Mucosa of descending colon (tissue), 3 donors: Measurements from ENCODE around the gene DCLK1. TPM values are rescaled to one million over a fixed set of nuclear protein-coding genes. Genes with fewer than 3 reads are reported as not detected.

ENCODE experiments used
- ATAC-seq: fragments of 200-7000 bp; cut with Tn5 transposase; one replicate; pipeline ENCODE4 v1.9.1; 2020; ENCODE audit warnings: mild to moderate bottlenecking, moderate library complexity
- DNase-seq, 3 donors: peaks; one replicate each; pipeline ENCODE4 v3.0.0-alpha.2; 2020
- H3K36me3 ChIP-seq: fragments of 200-600 bp; one replicate; pipeline ENCODE4 v1.8.0; 2021; ENCODE audit warnings: low read depth, mild to moderate bottlenecking
- H3K4me1 ChIP-seq: fragments of 200-600 bp; one replicate; pipeline ENCODE4 v1.8.0; 2021; ENCODE audit warnings: low read depth, mild to moderate bottlenecking
- H3K4me3 ChIP-seq: fragments of 200-600 bp; one replicate; pipeline ENCODE4 v1.8.0; 2021; ENCODE audit warnings: mild to moderate bottlenecking
- H3K9me3 ChIP-seq: fragments of 200-600 bp; one replicate; pipeline ENCODE4 v1.8.0; 2021; ENCODE audit warnings: mild to moderate bottlenecking
- intact Hi-C, 2 donors: fragments of 100-400 bp; cut with DNase I in 1 of 2; cut with micrococcal nuclease in 1 of 2; formaldehyde crosslinking; loops; one replicate each; pipeline versions ENCODE4 v1.11.0 to v1.11.1; 2022; cut with DNase I, micrococcal nuclease
- total RNA-seq, 3 donors: library from RNA; stranded (reverse); fragmentation: NEBNext Ultra II Directional in 2 of 3; extraction: Animal tissue kit (Norgen Biotek cat#: 25700) in 2 of 3; gene quantifications; one replicate each; pipeline versions ENCODE4 v1.2.1 to v1.2.4, GENCODE V29; 2021 to 2023
- TF ChIP-seq, protein P1 (sequence below): fragments of 200-600 bp; IDR thresholded peaks from one replicate; pipeline ENCODE4 v1.8.0; 2022; ENCODE audit warnings: antibody characterized with exemption, mild to moderate bottlenecking
- donor health status: DM: no; HTN: no; CAD: no; lungs with moderate emphysema.
- donor health status: DM: no; HTN: no; CAD: no.
- donor health status: DM: no; HTN: yes; CAD: no.

DCLK1 gene
- total RNA-seq, 3 donors from 2014 or later: 2.6 to 17.9 (median 12.7) TPM

DNA sequence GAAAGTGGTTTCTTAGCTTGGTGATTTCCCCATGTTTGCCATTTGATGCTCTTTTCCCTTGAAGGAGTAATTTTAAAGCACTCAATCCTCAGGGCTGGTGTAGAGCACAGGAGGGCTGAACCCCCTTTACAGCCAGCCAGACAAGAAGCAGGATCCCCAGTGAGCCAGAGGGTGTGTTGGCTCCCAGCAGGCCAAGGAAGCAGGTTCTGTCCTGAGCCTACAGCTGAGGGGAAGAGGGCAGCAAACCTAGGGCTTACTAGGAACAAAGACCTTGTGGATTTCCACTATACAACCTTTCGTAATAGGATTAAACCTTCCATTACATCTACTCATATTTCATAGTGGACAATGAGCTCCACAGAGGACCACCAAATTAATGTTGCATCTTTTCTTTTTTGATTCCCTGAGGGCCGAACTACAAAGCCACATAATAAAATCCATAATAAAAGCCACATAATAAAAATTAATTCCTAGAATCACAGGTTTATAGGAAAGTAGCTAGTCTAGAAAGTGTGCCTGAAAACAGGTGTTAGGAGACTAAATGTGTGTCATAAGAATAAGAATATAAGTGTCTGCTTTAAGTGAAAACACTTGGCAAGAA, 300.2 kb downstream of the DCLK1 start:
- TF ChIP-seq, protein P1, sequence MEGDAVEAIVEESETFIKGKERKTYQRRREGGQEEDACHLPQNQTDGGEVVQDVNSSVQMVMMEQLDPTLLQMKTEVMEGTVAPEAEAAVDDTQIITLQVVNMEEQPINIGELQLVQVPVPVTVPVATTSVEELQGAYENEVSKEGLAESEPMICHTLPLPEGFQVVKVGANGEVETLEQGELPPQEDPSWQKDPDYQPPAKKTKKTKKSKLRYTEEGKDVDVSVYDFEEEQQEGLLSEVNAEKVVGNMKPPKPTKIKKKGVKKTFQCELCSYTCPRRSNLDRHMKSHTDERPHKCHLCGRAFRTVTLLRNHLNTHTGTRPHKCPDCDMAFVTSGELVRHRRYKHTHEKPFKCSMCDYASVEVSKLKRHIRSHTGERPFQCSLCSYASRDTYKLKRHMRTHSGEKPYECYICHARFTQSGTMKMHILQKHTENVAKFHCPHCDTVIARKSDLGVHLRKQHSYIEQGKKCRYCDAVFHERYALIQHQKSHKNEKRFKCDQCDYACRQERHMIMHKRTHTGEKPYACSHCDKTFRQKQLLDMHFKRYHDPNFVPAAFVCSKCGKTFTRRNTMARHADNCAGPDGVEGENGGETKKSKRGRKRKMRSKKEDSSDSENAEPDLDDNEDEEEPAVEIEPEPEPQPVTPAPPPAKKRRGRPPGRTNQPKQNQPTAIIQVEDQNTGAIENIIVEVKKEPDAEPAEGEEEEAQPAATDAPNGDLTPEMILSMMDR: no peak
- intact Hi-C loops: no loop called here
- H3K4me3 ChIP-seq: no peak overlapping the region
- DNase-seq (no peak), ATAC-seq (no peak)
- H3K4me1 ChIP-seq: no peaks in the 10 kb centered on the region
- no peaks in the 10 kb centered on the region for H3K9me3 ChIP-seq
- no peaks in the 10 kb centered on the region for H3K36me3 ChIP-seq

DNA sequence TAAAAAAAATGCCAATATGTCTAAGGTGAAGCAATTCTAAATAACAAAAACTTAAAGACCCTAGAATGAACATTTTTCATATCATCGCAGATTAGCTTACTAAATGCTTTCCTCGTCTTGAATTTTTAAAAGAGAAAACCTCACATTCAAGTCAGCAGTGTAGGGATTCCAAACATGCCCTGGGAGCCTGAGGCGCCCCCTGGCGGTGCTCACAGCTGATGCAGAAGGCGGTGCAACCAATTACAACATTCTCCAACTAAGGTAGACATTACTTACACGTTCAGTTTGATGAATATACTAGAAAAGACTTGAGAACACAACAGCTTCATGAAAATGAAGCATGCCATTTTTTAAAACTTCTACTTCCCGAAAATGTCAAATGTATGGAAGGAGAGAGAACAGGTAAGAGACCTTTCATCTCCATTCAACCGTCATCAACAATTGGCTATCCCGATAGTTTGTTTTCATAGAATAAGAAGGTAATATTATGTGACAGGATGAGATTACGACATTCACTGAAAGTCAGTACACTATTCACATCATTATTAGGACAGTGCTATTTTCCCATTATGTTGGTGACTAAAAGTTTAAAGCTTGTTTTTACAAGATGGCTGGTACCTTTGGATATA, 304.4 kb downstream of the DCLK1 start:
- Histone ChIP-seq H3K4me1 (no peaks in the 10 kb centered on the region), H3K36me3 (no peaks in the 10 kb centered on the region), H3K4me3 (no peak overlapping the region), H3K9me3 (no peaks in the 10 kb centered on the region)
- DNase-seq (no peak), ATAC-seq (no peak)
- intact Hi-C loops: no loop called here
- TF ChIP-seq, protein P1: no peak

DNA sequence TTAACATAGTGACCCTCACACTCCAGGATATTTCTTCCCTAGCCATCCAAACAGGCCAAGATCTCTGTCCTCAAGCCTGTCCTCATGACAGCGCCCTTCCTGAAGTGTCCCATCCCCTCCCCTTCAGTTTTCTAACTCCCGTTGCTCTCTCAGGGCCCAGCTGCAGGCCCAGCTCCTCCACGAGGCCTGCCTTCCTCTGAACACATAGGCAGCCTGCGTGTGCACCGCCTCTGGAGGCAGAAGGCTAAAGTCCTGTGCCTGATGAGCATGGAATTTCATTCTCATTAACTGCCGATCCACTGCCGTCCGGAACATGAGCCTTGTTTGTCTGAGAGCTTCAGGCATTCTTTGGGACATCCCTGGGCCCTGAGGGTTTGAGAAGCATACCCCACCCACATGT, 306.4 kb downstream of the DCLK1 start:
- TF ChIP-seq, protein P1: no peak
- DNase-seq (no peak), ATAC-seq (no peak)
- Histone ChIP-seq H3K4me3 (no peak overlapping the region), H3K4me1 (no peaks in the 10 kb centered on the region), H3K36me3 (no peaks in the 10 kb centered on the region), H3K9me3 (no peaks in the 10 kb centered on the region)
- intact Hi-C loops: no loop called here

DNA sequence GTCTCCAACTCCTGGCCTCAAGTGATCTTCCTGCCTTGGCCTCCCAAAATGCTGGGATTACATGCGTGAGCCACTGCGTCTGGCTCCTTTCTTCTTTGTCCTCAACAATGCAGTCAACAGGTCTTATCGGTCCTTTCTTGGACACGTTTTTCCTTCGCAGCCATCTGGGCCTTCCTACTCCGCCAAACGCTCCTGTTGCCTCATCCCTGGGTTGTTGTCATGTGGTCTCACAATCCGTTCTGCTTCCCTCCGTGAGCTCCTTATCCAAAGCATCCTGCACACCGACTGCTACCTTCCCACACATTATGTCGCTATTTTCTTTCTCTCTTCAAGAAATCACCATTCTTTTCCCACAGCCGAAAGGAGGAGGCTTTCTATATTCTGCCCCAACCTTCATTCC, 306.8 kb downstream of the DCLK1 start:
- intact Hi-C loops: no loop called here
- Histone ChIP-seq H3K36me3 (no peaks in the 10 kb centered on the region), H3K4me3 (no peak overlapping the region), H3K4me1 (no peaks in the 10 kb centered on the region), H3K9me3 (no peaks in the 10 kb centered on the region)
- TF ChIP-seq, protein P1: no peak
- no peak for DNase-seq
- ATAC-seq: no peak

DNA sequence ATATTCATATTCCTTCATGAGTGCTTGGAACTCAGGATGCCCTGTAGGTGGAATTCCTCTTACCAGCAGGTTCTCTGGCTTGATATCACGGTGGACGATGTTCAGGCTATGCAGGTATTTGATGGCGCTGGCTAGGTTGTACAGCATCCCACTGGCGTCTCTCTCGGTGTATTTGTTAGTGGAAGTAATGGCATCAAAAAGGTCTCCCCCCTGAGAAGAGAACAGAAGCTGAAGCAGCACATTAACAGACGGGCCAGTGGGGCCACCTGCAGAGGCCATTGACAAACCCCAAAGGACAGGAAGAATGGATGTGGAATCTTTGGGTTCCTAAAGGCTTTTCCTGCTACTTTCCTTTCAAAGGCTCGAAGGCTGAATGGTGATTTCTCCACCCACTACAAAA, 308.5 kb downstream of the DCLK1 start:
- Histone ChIP-seq H3K36me3 (no peaks in the 10 kb centered on the region), H3K4me1 (no peaks in the 10 kb centered on the region), H3K4me3 (no peak overlapping the region), H3K9me3 (no peaks in the 10 kb centered on the region)
- TF ChIP-seq, protein P1: no peak
- DNase-seq (no peak), ATAC-seq (no peak)
- intact Hi-C loops: no loop called here
